CD4-positive, alpha-beta memory T cell (primary cell): ENCODE measurements around the gene LPAR2. TPM values are rescaled to one million over a fixed set of nuclear protein-coding genes. Genes with fewer than 3 reads are reported as not detected.
"Not testable (repeated sequence)": the region's sequence is repeated elsewhere in the genome, so short reads cannot be mapped to it uniquely, and the experiment has no call there.

Experiments
- CTCF ChIA-PET: fragments of 350-600 bp; sonication (Branson Sonifier 250); formaldehyde crosslinking; loops from one replicate; lab custom pipeline; 2021; ENCODE audit warnings: inconsistent platforms; ENCODE audit not compliant: partially characterized antibody; lab: Charles Lee
- POLR2A ChIA-PET: fragments of 350-600 bp; sonication (Branson Sonifier 250); formaldehyde crosslinking; loops from one replicate; lab custom pipeline; 2021; ENCODE audit not compliant: partially characterized antibody; lab: Charles Lee
- DNase-seq, 5 donors: peaks; one replicate each; pipeline versions ENCODE4 v3.0.0 to v3.0.0-alpha.2; 2020 to 2022; ENCODE audit warnings: mixed read lengths in 1 of 5
- H3K27ac ChIP-seq: one replicate; pipeline ENCODE4 v1.7.0; 2013; ENCODE audit warnings: low read depth, low read length
- H3K27me3 ChIP-seq: 2 replicates; pipeline ENCODE4 v1.7.0; 2013; ENCODE audit warnings: mild to moderate bottlenecking, low read length, moderate library complexity; ENCODE audit not compliant: insufficient read depth
- H3K36me3 ChIP-seq: 2 replicates; pipeline ENCODE4 v1.7.0; 2013; ENCODE audit warnings: mild to moderate bottlenecking, low read length, moderate library complexity; ENCODE audit not compliant: insufficient read depth
- H3K4me1 ChIP-seq: 2 replicates; pipeline ENCODE4 v1.7.0; 2013; ENCODE audit warnings: mild to moderate bottlenecking, low read length, moderate library complexity; ENCODE audit not compliant: insufficient read depth
- H3K4me3 ChIP-seq, 2 donors: one replicate each; pipeline ENCODE4 v1.7.0; 2013; ENCODE audit warnings: low read length in 2 of 2, mild to moderate bottlenecking in 1 of 2
- H3K9me3 ChIP-seq, 2 donors: one replicate each; pipeline ENCODE4 v1.7.0; 2013; ENCODE audit warnings: low read length in 2 of 2, control low read depth in 1 of 2; ENCODE audit not compliant: control insufficient read depth in 1 of 2
- H3K27ac Mint-ChIP-seq, 7 donors: one replicate each; pipeline ENCODE4 v1.8.0; 2020 to 2021; ENCODE audit warnings: mixed read lengths in 7 of 7, mild to moderate bottlenecking in 6 of 7, inconsistent platforms in 3 of 7, moderate library complexity in 3 of 7
- H3K27me3 Mint-ChIP-seq, 2 donors: one replicate each; pipeline ENCODE4 v1.8.0; 2020 to 2021; ENCODE audit warnings: mixed read lengths in 2 of 2
- H3K36me3 Mint-ChIP-seq, 2 donors: one replicate each; pipeline ENCODE4 v1.8.0; 2020 to 2021; ENCODE audit warnings: mixed read lengths in 2 of 2, inconsistent platforms in 1 of 2, mild to moderate bottlenecking in 1 of 2
- H3K4me1 Mint-ChIP-seq, 4 donors: one replicate each; pipeline ENCODE4 v1.8.0; 2020 to 2021; ENCODE audit warnings: mixed read lengths in 4 of 4, mild to moderate bottlenecking in 1 of 4
- H3K4me3 Mint-ChIP-seq, 8 donors: one replicate each; pipeline ENCODE4 v1.8.0; 2020 to 2021; ENCODE audit warnings: mixed read lengths in 8 of 8, mild to moderate bottlenecking in 7 of 8, moderate library complexity in 6 of 8, inconsistent platforms in 3 of 8
- H3K9me3 Mint-ChIP-seq, 8 donors: one replicate each; pipeline ENCODE4 v1.8.0; 2020 to 2021; ENCODE audit warnings: mixed read lengths in 8 of 8, mild to moderate bottlenecking in 5 of 8, inconsistent platforms in 3 of 8, moderate library complexity in 1 of 8
- intact Hi-C: fragments of 100-400 bp; cut with micrococcal nuclease; formaldehyde crosslinking; loops from one replicate; pipeline ENCODE4 v1.15.1; 2023
- polyA plus RNA-seq, 2 donors: library from polyadenylated mRNA; unstranded; fragments of 300-500 nt; fragmentation: Illumina TruSeq; gene quantifications; one replicate each; pipeline ENCODE4 v1.2.3, GENCODE V29; 2021
- total RNA-seq, 2 experiments: library from RNA; stranded (reverse); gene quantifications; one replicate each; pipeline ENCODE4 v1.2.3, GENCODE V29; 2021

Gene LPAR2
- total and polyA plus RNA-seq, 4 experiments from 2014 or later, result 27.2 to 72.4 (median 54.2) TPM

- Mint-ChIP-seq H3K4me1 (peaks cover 25 to 64% (median 40%) of the 10 kb centered on the region in 4 donors), H3K27ac (peak overlapping the region in 4 of 7 donors; percentile 19 to 95 (median 58)), H3K36me3 (peaks cover 13 to 39% of the 10 kb centered on the region in 2 donors), H3K4me3 (peak overlapping the region in 4 of 8 donors; percentile 34 to 57 (median 40))
- not testable (repeated sequence) for H3K4me3 ChIP-seq, DNase-seq, H3K9me3 ChIP-seq, H3K27me3 ChIP-seq, H3K27me3 Mint-ChIP-seq, H3K27ac ChIP-seq, H3K9me3 Mint-ChIP-seq
- POLR2A ChIA-PET, result interaction anchor here (0.8 to 8.2 kb wide), 4 partner anchors 21 to 156 kb away, joined by 3 to 135 read pairs (median 3); partner anchors contain the start of genes LPAR2, ZNF14 and ZNF506
- Histone ChIP-seq H3K36me3 (peaks cover 13% of the 10 kb centered on the region), H3K4me1 (peaks cover 56% of the 10 kb centered on the region)
- intact Hi-C loops, result loop anchor here (10.0 kb wide), 1 partner anchor 261 kb away; the partner anchor contains the start of gene GATAD2A
- CTCF ChIA-PET, result interaction anchor here (0.9 kb wide), 1 partner anchor 107 kb away, joined by 3 read pairs; no protein-coding TSS in a partner anchor
These were observed 37.5 kb upstream of the LPAR2 start for GRCh38 chr19:19665420-19665948.

DNA sequence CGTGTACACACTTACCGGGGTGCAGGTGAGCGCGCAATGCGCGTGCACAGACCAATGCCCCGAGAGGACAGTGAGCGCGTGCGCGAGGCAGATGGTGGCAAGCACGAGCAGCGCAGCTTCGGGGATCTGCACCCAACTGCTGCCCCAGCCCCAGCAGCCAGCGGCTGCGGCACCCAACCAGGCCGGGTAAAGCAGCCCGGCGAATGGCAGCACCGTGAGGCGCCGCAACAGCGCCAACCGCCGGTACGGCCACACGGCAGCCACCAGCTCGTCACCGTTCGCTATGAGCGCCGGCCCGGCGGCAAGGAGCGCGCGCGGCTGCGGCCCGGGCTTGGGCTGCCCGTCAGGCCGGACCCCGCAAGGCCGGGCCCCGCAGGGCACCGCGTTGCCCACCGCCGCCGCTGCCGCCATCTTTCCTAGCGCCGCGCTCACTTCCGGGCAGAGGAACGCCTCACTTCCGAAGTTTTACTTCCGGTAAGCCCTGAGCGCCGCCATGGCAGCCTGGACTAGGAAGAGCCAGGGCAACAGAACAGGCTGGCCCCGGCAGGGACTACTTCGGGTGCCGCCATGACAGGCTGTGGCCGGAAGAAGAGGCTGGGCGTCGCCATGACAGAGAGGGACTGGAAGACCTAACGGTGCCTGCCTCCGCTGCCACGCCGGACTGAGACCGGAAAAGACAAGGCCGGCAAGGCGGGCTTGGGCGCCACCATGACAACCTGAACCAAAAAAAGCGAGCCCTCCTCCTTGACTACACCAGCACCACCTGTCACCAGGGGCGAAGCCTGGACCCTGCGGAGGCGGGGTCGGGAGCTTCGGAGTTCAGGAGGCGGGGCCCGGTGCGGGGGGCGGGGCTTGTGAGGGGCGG, 35.5 kb upstream of the LPAR2 start, which contains the start of gene ATP13A1:
ATP13A1 (minus strand) TSS at position 421 of the 865 bp plus-strand sequence; CDS start at position 411, 10 bp downstream.
- H3K27ac ChIP-seq, result peak within 1 kb of the TSS; percentile 89
- intact Hi-C loops, result loop anchor here (1.0 to 10.0 kb wide), 9 partner anchors 21 to 471 kb away; partner anchors contain the start of genes BORCS8, GATAD2A, GMIP and LPAR2
- peaks cover 18% of the 10 kb centered on the region for H3K36me3 ChIP-seq
- Mint-ChIP-seq H3K36me3 (peaks cover 8 to 39% of the 10 kb centered on the region in 2 donors), H3K4me3 (peak within 1 kb of the TSS; percentile 92 to 96 (median 93)), H3K4me1 (peaks cover 24 to 51% (median 38%) of the 10 kb centered on the region in 4 donors), H3K27ac (peak within 1 kb of the TSS; percentile 95 to 99 (median 98)), H3K9me3 (peaks cover 0 to 9% (median 2%) of the 10 kb centered on the region in 8 donors), H3K27me3 (no peaks in the 10 kb centered on the region)
- peak within 1 kb of the TSS; percentile 78 to 89 for H3K4me3 ChIP-seq
- H3K27me3 ChIP-seq, result no peaks in the 10 kb centered on the region
- CTCF ChIA-PET, result interaction anchor here (1.4 to 4.2 kb wide), 4 partner anchors 14 to 131 kb away, joined by 3 to 12 read pairs (median 7); partner anchors contain the start of gene GMIP
- H3K4me1 ChIP-seq, result peaks cover 58% of the 10 kb centered on the region
- H3K9me3 ChIP-seq, result no peaks in the 10 kb centered on the region
- peak; percentile 95 to 98 (median 96) for DNase-seq
- POLR2A ChIA-PET, result interaction anchor here (0.6 to 8.2 kb wide), 34 partner anchors 8 to 389 kb away, joined by 3 to 135 read pairs (median 4); partner anchors contain the start of genes GMIP, LPAR2, PBX4 and ZNF14

GRCh38 chr19:19662871-19663255, 34.8 kb upstream of the LPAR2 start:
- intact Hi-C loops, result loop anchor here (1.0 to 10.0 kb wide), 8 partner anchors 20 to 470 kb away; partner anchors contain the start of genes BORCS8, GATAD2A, GMIP and LPAR2
- H3K36me3 Mint-ChIP-seq, result peaks cover 14 to 40% of the 10 kb centered on the region in 2 donors
- CTCF ChIA-PET, result interaction anchor here (1.4 to 4.2 kb wide), 4 partner anchors 14 to 131 kb away, joined by 3 to 12 read pairs (median 7); partner anchors contain the start of gene GMIP

GRCh38 chr19:19662344-19662743, 34.3 kb upstream of the LPAR2 start:
- Histone ChIP-seq H3K4me3 (peak overlapping the region; percentile 78 to 89), H3K27ac (peak overlapping the region; percentile 89), H3K4me1 (peaks cover 50% of the 10 kb centered on the region), H3K27me3 (no peaks in the 10 kb centered on the region), H3K36me3 (peaks cover 29% of the 10 kb centered on the region), H3K9me3 (no peaks in the 10 kb centered on the region)
- peak overlapping the region; percentile 89 to 96 (median 92) for H3K4me3 Mint-ChIP-seq
- H3K27me3 Mint-ChIP-seq, result no peaks in the 10 kb centered on the region
- peak overlapping the region; percentile 91 to 99 (median 95) for H3K27ac Mint-ChIP-seq
- H3K36me3 Mint-ChIP-seq, result peaks cover 18 to 44% of the 10 kb centered on the region in 2 donors
- H3K4me1 Mint-ChIP-seq, result peaks cover 25 to 46% (median 33%) of the 10 kb centered on the region in 4 donors
- ChIA-PET POLR2A (interaction anchor here (0.9 to 8.2 kb wide), 24 partner anchors 11 to 239 kb away, joined by 3 to 135 read pairs (median 10); partner anchors contain the start of genes GMIP, LPAR2, NDUFA13 and PBX4), CTCF (interaction anchor here (1.0 to 4.2 kb wide), 7 partner anchors 12 to 130 kb away, joined by 3 to 12 read pairs (median 4); partner anchors contain the start of gene GMIP)
- intact Hi-C loops, result loop anchor here (2.0 to 10.0 kb wide), 5 partner anchors 20 to 470 kb away; partner anchors contain the start of genes BORCS8, GATAD2A, GMIP and PBX4
- DNase-seq, result no peak
- peaks cover 0 to 5% (median 0%) of the 10 kb centered on the region in 8 donors for H3K9me3 Mint-ChIP-seq

More at GRCh38 chr19:19662871-19663255, 34.8 kb upstream of the LPAR2 start:
- peak overlapping the region; percentile 89 for H3K27ac ChIP-seq
- POLR2A ChIA-PET, result interaction anchor here (0.6 to 8.2 kb wide), 29 partner anchors 12 to 389 kb away, joined by 3 to 135 read pairs (median 6); partner anchors contain the start of genes GMIP, LPAR2, NDUFA13 and PBX4
- Mint-ChIP-seq H3K9me3 (peaks cover 0 to 5% (median 0%) of the 10 kb centered on the region in 8 donors), H3K4me1 (peaks cover 25 to 51% (median 35%) of the 10 kb centered on the region in 4 donors), H3K4me3 (peak overlapping the region; percentile 89 to 96 (median 92)), H3K27me3 (no peaks in the 10 kb centered on the region), H3K27ac (peak overlapping the region; percentile 91 to 99 (median 95))
- no peaks in the 10 kb centered on the region for H3K9me3 ChIP-seq
- H3K4me3 ChIP-seq, result peak overlapping the region; percentile 78 to 89
- peaks cover 56% of the 10 kb centered on the region for H3K4me1 ChIP-seq
- DNase-seq, result no peak
- H3K27me3 ChIP-seq, result no peaks in the 10 kb centered on the region
- H3K36me3 ChIP-seq, result peaks cover 24% of the 10 kb centered on the region

GRCh38 chr19:19661675-19662251, 33.7 kb upstream of the LPAR2 start:
- peak; percentile 54 to 77 (median 67) for DNase-seq
- H3K4me3 ChIP-seq, result peak overlapping the region; percentile 78 to 89
- Mint-ChIP-seq H3K27ac (peak overlapping the region; percentile 91 to 99 (median 95)), H3K36me3 (peaks cover 21 to 49% of the 10 kb centered on the region in 2 donors), H3K4me1 (peaks cover 23 to 42% (median 30%) of the 10 kb centered on the region in 4 donors), H3K4me3 (peak overlapping the region; percentile 89 to 96 (median 92)), H3K9me3 (peaks cover 0 to 3% (median 0%) of the 10 kb centered on the region in 8 donors), H3K27me3 (no peaks in the 10 kb centered on the region)
- peak overlapping the region; percentile 89 for H3K27ac ChIP-seq
- peaks cover 35% of the 10 kb centered on the region for H3K36me3 ChIP-seq
- intact Hi-C loops, result loop anchor here (2.0 to 10.0 kb wide), 5 partner anchors 19 to 469 kb away; partner anchors contain the start of genes BORCS8, GATAD2A, GMIP and PBX4
- POLR2A ChIA-PET, result interaction anchor here (0.9 to 5.7 kb wide), 16 partner anchors 9 to 239 kb away, joined by 3 to 42 read pairs (median 14); partner anchors contain the start of genes GMIP, LPAR2, NDUFA13 and TSSK6
- CTCF ChIA-PET, result interaction anchor here (1.0 to 4.2 kb wide), 7 partner anchors 11 to 130 kb away, joined by 3 to 12 read pairs (median 4); partner anchors contain the start of gene GMIP
- peaks cover 45% of the 10 kb centered on the region for H3K4me1 ChIP-seq
- no peaks in the 10 kb centered on the region for H3K27me3 ChIP-seq
- H3K9me3 ChIP-seq, result no peaks in the 10 kb centered on the region
